Measurements from ENCODE around the gene KIF3C. TPM values are rescaled to one million over a fixed set of nuclear protein-coding genes. Genes with fewer than 3 reads are reported as not detected.

Gene KIF3C
- total and polyA plus RNA-seq, 2 donors (not counting 3 experiments of a cell fraction or from before 2014, with no cell fraction given) = 11.4 to 40.7 TPM

DNA sequence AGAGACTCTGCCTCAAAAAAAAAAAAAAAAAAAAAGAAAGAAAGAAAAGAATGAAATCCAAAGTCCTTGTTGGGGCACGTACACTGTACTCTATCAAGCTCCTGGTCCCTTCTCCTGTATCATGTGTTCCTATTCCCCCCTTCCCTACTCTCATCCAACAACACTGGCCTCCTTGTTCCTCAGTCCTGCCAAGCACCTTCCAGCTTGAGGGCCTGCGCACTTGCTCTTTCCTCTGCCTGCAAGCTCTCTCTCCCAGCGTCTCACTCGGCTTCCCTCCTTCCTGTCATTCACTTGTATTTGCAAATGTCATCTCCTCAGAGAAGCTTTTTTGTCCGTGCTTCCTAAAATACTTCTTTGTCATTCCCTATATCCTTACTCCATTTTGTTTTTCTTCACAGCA, 10.8 kb upstream of the KIF3C start:
- Histone ChIP-seq H2AFZ (ENCODE audit: low read depth, low read length) (no peak overlapping the region), H4K20me1 (replicated peaks; ENCODE audit: control insufficient read depth, extremely low read depth, insufficient read depth, low read length) (no peaks in the 10 kb centered on the region), H3K9me1 (replicated peaks; ENCODE audit: control insufficient read depth, extremely low read depth, insufficient read depth, low read length) (no peaks in the 10 kb centered on the region), H3K36me3 (ENCODE audit: control insufficient read depth in 2 of 2, extremely low read depth in 1 of 2, insufficient read depth in 2 of 2, low read length in 2 of 2) (no peaks in the 10 kb centered on the region), H3K9ac (replicated peaks; ENCODE audit: extremely low read depth, insufficient read depth, low read length) (no peak overlapping the region), H3K4me2 (ENCODE audit: insufficient read depth, low read length) (no peak overlapping the region), H3K79me2 (ENCODE audit: control insufficient read depth, insufficient read depth, low read length) (no peaks in the 10 kb centered on the region), H3K4me3 (replicated peaks in 1 of 3; ENCODE audit: insufficient read depth in 1 of 3, low read depth in 1 of 3, low read length in 3 of 3) (no peak overlapping the region), H3K27me3 (ENCODE audit: control insufficient read depth in 2 of 2, insufficient read depth in 2 of 2, low read length in 2 of 2) (no peaks in the 10 kb centered on the region), H3K9me3 (replicated peaks; ENCODE audit: control insufficient read depth, insufficient read depth, low read length) (no peaks in the 10 kb centered on the region), H3K4me1 (ENCODE audit: control insufficient read depth, extremely low read depth, insufficient read depth, low read length) (peaks cover 6% of the 10 kb centered on the region), H3K27ac (ENCODE audit: insufficient read depth, low read depth, low read length) (no peak overlapping the region)
- ChIA-PET POLR2A (no interaction called here), CTCF (interaction anchor here (0.6 to 2.2 kb wide), 6 partner anchors 12 to 192 kb away, joined by 3 to 26 read pairs (median 4); no protein-coding TSS in a partner anchor)
- TF ChIP-seq EZH2 (IDR thresholded peaks at IDR 0.05; ENCODE audit: borderline replicate concordance, low read depth, low read length, severe bottlenecking) (no peak), JUN (IDR thresholded peaks at IDR 0.05; ENCODE audit: borderline replicate concordance, insufficient read depth, insufficient read length, low read depth) (no peak), POLR2AphosphoS5 (IDR thresholded peaks at IDR 0.05; ENCODE audit: insufficient read depth, low read depth, low read length) (no peak), GATA2 (IDR thresholded peaks at IDR 0.05; ENCODE audit: insufficient read depth, insufficient read length, low read depth, low read length) (no peak), MYC (IDR thresholded peaks at IDR 0.05; ENCODE audit: low read depth, low read length) (no peak), POLR2A (IDR thresholded peaks at IDR 0.05; ENCODE audit: low read depth, low read length) (no peak), FOS (IDR thresholded peaks at IDR 0.05; ENCODE audit: borderline replicate concordance, insufficient read depth, low read length) (no peak)
- TF ChIP-seq, protein P1, sequence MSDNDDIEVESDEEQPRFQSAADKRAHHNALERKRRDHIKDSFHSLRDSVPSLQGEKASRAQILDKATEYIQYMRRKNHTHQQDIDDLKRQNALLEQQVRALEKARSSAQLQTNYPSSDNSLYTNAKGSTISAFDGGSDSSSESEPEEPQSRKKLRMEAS (IDR thresholded peaks at IDR 0.05; ENCODE audit: insufficient read depth, insufficient read length) = no peak
- TF ChIP-seq, protein P2, sequence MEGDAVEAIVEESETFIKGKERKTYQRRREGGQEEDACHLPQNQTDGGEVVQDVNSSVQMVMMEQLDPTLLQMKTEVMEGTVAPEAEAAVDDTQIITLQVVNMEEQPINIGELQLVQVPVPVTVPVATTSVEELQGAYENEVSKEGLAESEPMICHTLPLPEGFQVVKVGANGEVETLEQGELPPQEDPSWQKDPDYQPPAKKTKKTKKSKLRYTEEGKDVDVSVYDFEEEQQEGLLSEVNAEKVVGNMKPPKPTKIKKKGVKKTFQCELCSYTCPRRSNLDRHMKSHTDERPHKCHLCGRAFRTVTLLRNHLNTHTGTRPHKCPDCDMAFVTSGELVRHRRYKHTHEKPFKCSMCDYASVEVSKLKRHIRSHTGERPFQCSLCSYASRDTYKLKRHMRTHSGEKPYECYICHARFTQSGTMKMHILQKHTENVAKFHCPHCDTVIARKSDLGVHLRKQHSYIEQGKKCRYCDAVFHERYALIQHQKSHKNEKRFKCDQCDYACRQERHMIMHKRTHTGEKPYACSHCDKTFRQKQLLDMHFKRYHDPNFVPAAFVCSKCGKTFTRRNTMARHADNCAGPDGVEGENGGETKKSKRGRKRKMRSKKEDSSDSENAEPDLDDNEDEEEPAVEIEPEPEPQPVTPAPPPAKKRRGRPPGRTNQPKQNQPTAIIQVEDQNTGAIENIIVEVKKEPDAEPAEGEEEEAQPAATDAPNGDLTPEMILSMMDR (IDR thresholded peaks at IDR 0.05; ENCODE audit: extremely low read depth in 1 of 2, insufficient read depth in 1 of 2, low read depth in 1 of 2, low read length in 2 of 2) = no peak
- no TSS peak for BruUV-seq (replicated peaks)
- dilution Hi-C loops (cut with MboI; ENCODE audit: extremely low pct_ligation_motif_present, low sequenced_read_pairs) (no loop called here), intact Hi-C loops (cut with micrococcal nuclease) (loop anchor here (5.0 kb wide), 1 partner anchor 94 kb away; no protein-coding TSS in a partner anchor)
- FAIRE-seq (no peak), DNase-seq (ENCODE audit: low read depth, low spot score) (no peak)

Data from endothelial cell of umbilical vein (primary cell).